H1 (cell line): ENCODE data around the gene BRINP3. TPM values are rescaled to one million over a fixed set of nuclear protein-coding genes. Genes with fewer than 3 reads are reported as not detected.

Experiments used
- CTCF ChIA-PET: fragments of 300-600 bp; sonication (Branson Sonifier 250); formaldehyde crosslinking; loops from one replicate; lab custom pipeline; 2021; ENCODE audit not compliant: partially characterized antibody; lab: Charles Lee
- POLR2A ChIA-PET: fragments of 300-600 bp; sonication (Branson Sonifier 250); formaldehyde crosslinking; loops from one replicate; lab custom pipeline; 2021; ENCODE audit warnings: inconsistent platforms; ENCODE audit not compliant: partially characterized antibody; lab: Charles Lee
- DNase-seq, 2 experiments: peaks; one replicate each; pipeline versions ENCODE4 v3.0.0 to v3.0.0-alpha.2; 2010 to 2022; ENCODE audit warnings: low spot score in 2 of 2, low read depth in 1 of 2, mixed read lengths in 1 of 2
- FAIRE-seq: peaks from 2 replicates; lab custom pipeline; 2011; peaks lifted over from hg19 to GRCh38; lab: Jason Lieb, UNC
- H2AFZ ChIP-seq: 2 replicates; pipeline ENCODE4 v1.8.1; 2012; ENCODE audit warnings: low read length, inconsistent platforms
- H2AK5ac ChIP-seq: 2 replicates; pipeline ENCODE4 v1.6.1; 2013; ENCODE audit warnings: low read depth, low read length
- H2BK120ac ChIP-seq: replicated peaks from 2 replicates; pipeline ENCODE3; 2013; ENCODE audit warnings: low read depth, low read length, inconsistent platforms
- H2BK12ac ChIP-seq: 2 replicates; pipeline ENCODE4 v1.6.1; 2013; ENCODE audit warnings: low read depth, low read length
- H2BK15ac ChIP-seq: 2 replicates; pipeline ENCODE4 v1.6.1; 2013; ENCODE audit warnings: low read length
- H2BK20ac ChIP-seq: 2 replicates; pipeline ENCODE4 v1.6.1; 2013; ENCODE audit warnings: low read length
- H2BK5ac ChIP-seq: 2 replicates; pipeline ENCODE4 v1.6.1; 2013; ENCODE audit warnings: low read depth, low read length
- H3K14ac ChIP-seq: 2 replicates; pipeline ENCODE4 v1.6.1; 2013; ENCODE audit warnings: inconsistent platforms; ENCODE audit not compliant: insufficient read length
- H3K18ac ChIP-seq: 2 replicates; pipeline ENCODE4 v1.6.1; 2013; ENCODE audit warnings: low read length; ENCODE audit errors: extremely low read depth
- H3K23ac ChIP-seq: 2 replicates; pipeline ENCODE4 v1.6.1; 2013; ENCODE audit warnings: inconsistent platforms; ENCODE audit not compliant: insufficient read length
- H3K23me2 ChIP-seq: 2 replicates; pipeline ENCODE4 v1.6.1; 2013; ENCODE audit warnings: low read depth, low read length
- H3K27ac ChIP-seq: 2 replicates; pipeline ENCODE4 v1.6.1; 2011; ENCODE audit warnings: low read depth, low read length, inconsistent platforms
- H3K27me3 ChIP-seq, 4 experiments: replicated peaks in 1 of 4; 1 replicate in 1 of 4; 2 replicates in 3 of 4; pipeline versions ENCODE4 v1.6.1 to v1.8.1; 2011 to 2013; ENCODE audit warnings: low read length in 3 of 4, mild to moderate bottlenecking in 3 of 4, inconsistent platforms in 2 of 4, mixed read lengths in 2 of 4, moderate library complexity in 1 of 4; ENCODE audit not compliant: control insufficient read depth in 3 of 4, insufficient read depth in 3 of 4; ENCODE audit errors: extremely low read depth in 1 of 4
- H3K36me3 ChIP-seq, 4 experiments: 2 replicates each; pipeline versions ENCODE4 v1.6.1 to v1.8.1; 2011 to 2013; ENCODE audit warnings: mild to moderate bottlenecking in 4 of 4, low read length in 3 of 4, moderate library complexity in 2 of 4, control low read depth in 1 of 4, inconsistent platforms in 1 of 4; ENCODE audit not compliant: insufficient read depth in 4 of 4, control insufficient read depth in 2 of 4
- H3K4ac ChIP-seq: replicated peaks from 2 replicates; pipeline ENCODE3; 2013; ENCODE audit warnings: low read length, low read depth, mixed read lengths, inconsistent platforms; ENCODE audit not compliant: insufficient read length
- H3K4me1 ChIP-seq, 4 experiments: replicated peaks in 1 of 4; 1 replicate in 1 of 4; 2 replicates in 3 of 4; pipeline versions ENCODE4 v1.6.1 to v1.8.1; 2011 to 2013; ENCODE audit warnings: low read length in 3 of 4, inconsistent platforms in 2 of 4, mixed read lengths in 1 of 4; ENCODE audit not compliant: insufficient read depth in 4 of 4, control insufficient read depth in 3 of 4
- H3K4me2 ChIP-seq, 2 experiments: 2 replicates each; pipeline versions ENCODE4 v1.6.1 to v1.8.1; 2011 to 2013; ENCODE audit warnings: low read depth in 2 of 2, low read length in 2 of 2, control low read depth in 1 of 2, inconsistent platforms in 1 of 2, mild to moderate bottlenecking in 1 of 2; ENCODE audit not compliant: insufficient read depth in 1 of 2
- H3K4me3 ChIP-seq, 4 experiments: fragments of 200-600, 300-600 bp in 1 of 4; sonication (generic), shearing (Covaris generic), sonication (Bioruptor Twin) in 1 of 4; 2 replicates each; pipeline versions ENCODE4 v1.5.1 to v1.8.1; 2011 to 2016; ENCODE audit warnings: low read length in 4 of 4, low read depth in 3 of 4, control low read depth in 2 of 4, inconsistent platforms in 2 of 4, mild to moderate bottlenecking in 2 of 4, mixed read lengths in 1 of 4, moderate library complexity in 1 of 4; ENCODE audit not compliant: insufficient read depth in 2 of 4; ENCODE audit errors: extremely low read depth in 1 of 4
- H3K56ac ChIP-seq: replicated peaks from 2 replicates; pipeline ENCODE3; 2013; ENCODE audit warnings: low read depth, mild to moderate bottlenecking, mixed read lengths, low read length, inconsistent platforms; ENCODE audit not compliant: insufficient read length
- H3K79me1 ChIP-seq: 2 replicates; pipeline ENCODE4 v1.6.1; 2013; ENCODE audit warnings: low read depth, low read length, control low read depth
- H3K79me2 ChIP-seq, 2 experiments: 2 replicates each; pipeline versions ENCODE4 v1.6.1 to v1.8.1; 2012 to 2013; ENCODE audit warnings: low read length in 2 of 2, mild to moderate bottlenecking in 2 of 2, inconsistent platforms in 1 of 2; ENCODE audit not compliant: insufficient read depth in 2 of 2, control insufficient read depth in 1 of 2
- H3K9ac ChIP-seq, 4 experiments: replicated peaks in 1 of 4; 1 replicate in 1 of 4; 2 replicates in 3 of 4; pipeline versions ENCODE4 v1.6.1 to v1.8.1; 2011 to 2013; ENCODE audit warnings: low read depth in 3 of 4, low read length in 3 of 4, control low read depth in 2 of 4, mild to moderate bottlenecking in 2 of 4, moderate library complexity in 2 of 4, inconsistent platforms in 1 of 4; ENCODE audit errors: extremely low read depth in 1 of 4
- H3K9me3 ChIP-seq, 2 experiments: 2 replicates each; pipeline versions ENCODE4 v1.6.1 to v1.8.1; 2012 to 2013; ENCODE audit warnings: mild to moderate bottlenecking in 2 of 2, moderate library complexity in 2 of 2, control low read depth in 1 of 2, inconsistent platforms in 1 of 2, low read depth in 1 of 2, low read length in 1 of 2, mixed read lengths in 1 of 2; ENCODE audit not compliant: insufficient read depth in 2 of 2
- H4K20me1 ChIP-seq, 2 experiments: replicated peaks in 1 of 2; 2 replicates each; pipeline versions ENCODE3 to v1.8.1; 2011 to 2013; ENCODE audit warnings: inconsistent platforms in 2 of 2, low read length in 2 of 2, mild to moderate bottlenecking in 1 of 2; ENCODE audit not compliant: insufficient read depth in 2 of 2, control insufficient read depth in 1 of 2
- H4K5ac ChIP-seq: 2 replicates; pipeline ENCODE4 v1.6.1; 2013; ENCODE audit warnings: low read length, low read depth, mixed read lengths, inconsistent platforms; ENCODE audit not compliant: insufficient read length
- H4K8ac ChIP-seq: 2 replicates; pipeline ENCODE4 v1.8.0; 2013; ENCODE audit warnings: mild to moderate bottlenecking, moderate library complexity, low read length, inconsistent platforms; ENCODE audit not compliant: insufficient read depth; ENCODE audit errors: extremely low read depth
- H4K91ac ChIP-seq: replicated peaks from 2 replicates; pipeline ENCODE3; 2013; ENCODE audit warnings: low read length, mixed read lengths, inconsistent platforms; ENCODE audit not compliant: insufficient read length
- CEBPB ChIP-seq: IDR thresholded peaks from 2 replicates; pipeline ENCODE4 v1.6.1; 2012; ENCODE audit warnings: low read depth, low read length
- CHD1 ChIP-seq: IDR thresholded peaks from 2 replicates; pipeline ENCODE4 v1.6.1; 2012; ENCODE audit warnings: low read depth, low read length, improper control_type of control experiment
- JUND ChIP-seq: IDR thresholded peaks from 2 replicates; pipeline ENCODE4 v1.6.1; 2011; ENCODE audit warnings: mild to moderate bottlenecking, improper control_type of control experiment, low read length
- KDM1A ChIP-seq: fragments of 200-600, 300-600 bp; sonication (generic); IDR thresholded peaks from 2 replicates; pipeline ENCODE4 v1.7.1; 2016; ENCODE audit warnings: mild to moderate bottlenecking, low read length, borderline replicate concordance
- MAFK ChIP-seq: IDR thresholded peaks from 2 replicates; pipeline ENCODE4 v1.6.1; 2012; ENCODE audit warnings: low read depth, mild to moderate bottlenecking, improper control_type of control experiment, low read length
- POU5F1 ChIP-seq: IDR thresholded peaks from 2 replicates; pipeline ENCODE4 v1.6.1; 2011; ENCODE audit warnings: low read depth, mild to moderate bottlenecking, low read length, moderate library complexity
- RAD21 ChIP-seq, 2 experiments: IDR thresholded peaks in 1 of 2; conservative IDR thresholded peaks in 1 of 2; 2 replicates each; pipeline ENCODE4 v1.6.1; 2011; ENCODE audit warnings: low read depth in 2 of 2, low read length in 2 of 2, improper control_type of control experiment in 1 of 2, inconsistent platforms in 1 of 2, mild to moderate bottlenecking in 1 of 2, moderate library complexity in 1 of 2
- RBBP5 ChIP-seq: IDR thresholded peaks from 2 replicates; pipeline ENCODE4 v1.7.1; 2012; ENCODE audit warnings: low read depth, mild to moderate bottlenecking, inconsistent platforms, low read length, moderate library complexity, borderline replicate concordance
- RXRA ChIP-seq: IDR thresholded peaks from 2 replicates; pipeline ENCODE4 v1.6.1; 2011; ENCODE audit warnings: low read depth, mild to moderate bottlenecking, low read length, moderate library complexity; ENCODE audit not compliant: insufficient read depth
- SRF ChIP-seq: IDR thresholded peaks from 2 replicates; pipeline ENCODE4 v1.6.1; 2011; ENCODE audit warnings: mild to moderate bottlenecking, low read depth, low read length, moderate library complexity
- TBP ChIP-seq: IDR thresholded peaks from 2 replicates; pipeline ENCODE4 v1.6.1; 2011; ENCODE audit warnings: low read depth, low read length, improper control_type of control experiment
- polyA plus RNA-seq, 7 experiments: library from polyadenylated mRNA; depleted of rRNA in 3 of 7; stranded (reverse) in 5 of 7; unstranded in 2 of 7; fragments of >200 nt in 5 of 7; fragments of 200-250 nt in 2 of 7; gene quantifications; 1 replicate in 5 of 7; 2 replicates in 1 of 7; 4 replicates in 1 of 7; pipeline versions ENCODE4 v1.2.1 to v1.2.3, GENCODE V29; 2011 to 2013; ENCODE audit warnings: missing spikeins in 2 of 7, mixed read lengths in 2 of 7
- total RNA-seq: library from RNA; stranded (reverse); fragmentation: NEBNext Ultra II Directional; extraction: Animal tissue kit (Norgen Biotek cat#: 25700); gene quantifications from 2 replicates; pipeline ENCODE4 v1.2.1, GENCODE V29; 2021
- TF ChIP-seq, protein P1 (sequence below): IDR thresholded peaks from 2 replicates; pipeline ENCODE4 v1.6.1; 2011; ENCODE audit warnings: low read depth, mild to moderate bottlenecking, low read length; ENCODE audit not compliant: insufficient read depth
- TF ChIP-seq, protein P2 (sequence below): IDR thresholded peaks from 2 replicates; pipeline ENCODE4 v1.6.1; 2012; ENCODE audit warnings: inconsistent platforms

Gene BRINP3
- total and polyA plus RNA-seq, 2 of the 8 experiments (the other 6 are each of a cell fraction or from before 2014, with no cell fraction given) = not detected

GRCh38 chr1:190116921-190117320 is 360.7 kb downstream of the BRINP3 start:
- ChIA-PET CTCF (no interaction called here), POLR2A (no interaction called here)
- H2BK12ac ChIP-seq = no peak overlapping the region
- H3K27ac ChIP-seq = no peak overlapping the region
- no peak overlapping the region for H3K4me2 ChIP-seq
- H2BK20ac ChIP-seq = no peak overlapping the region
- no peak overlapping the region for H2AK5ac ChIP-seq
- no peak for DNase-seq
- H4K8ac ChIP-seq = no peak overlapping the region
- no peak overlapping the region for H3K9ac ChIP-seq
- H3K4me1 ChIP-seq = no peaks in the 10 kb centered on the region
- no peaks in the 10 kb centered on the region for H3K36me3 ChIP-seq
- no peak overlapping the region for H2BK5ac ChIP-seq
- H3K23me2 ChIP-seq = no peaks in the 10 kb centered on the region
- H3K4me3 ChIP-seq = no peak overlapping the region
- no peak overlapping the region for H4K5ac ChIP-seq
- H3K79me1 ChIP-seq = no peaks in the 10 kb centered on the region
- H3K23ac ChIP-seq = no peak overlapping the region
- no peaks in the 10 kb centered on the region for H3K79me2 ChIP-seq
- H3K14ac ChIP-seq = no peak overlapping the region
- no peak overlapping the region for H3K4ac ChIP-seq
- no peaks in the 10 kb centered on the region for H3K9me3 ChIP-seq
- no peak overlapping the region for H4K91ac ChIP-seq
- H3K18ac ChIP-seq = no peak overlapping the region
- no peak overlapping the region for H2BK15ac ChIP-seq
- H3K27me3 ChIP-seq = no peaks in the 10 kb centered on the region
- no peaks in the 10 kb centered on the region for H4K20me1 ChIP-seq
- H2AFZ ChIP-seq = no peak overlapping the region
- no peak overlapping the region for H3K56ac ChIP-seq
- H2BK120ac ChIP-seq = no peak overlapping the region
- no peak for FAIRE-seq
- TF ChIP-seq, protein P1, sequence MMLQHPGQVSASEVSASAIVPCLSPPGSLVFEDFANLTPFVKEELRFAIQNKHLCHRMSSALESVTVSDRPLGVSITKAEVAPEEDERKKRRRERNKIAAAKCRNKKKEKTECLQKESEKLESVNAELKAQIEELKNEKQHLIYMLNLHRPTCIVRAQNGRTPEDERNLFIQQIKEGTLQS = no peak
- TF ChIP-seq SRF (no peak), CEBPB (no peak), KDM1A (no peak), POU5F1 (no peak), MAFK (no peak), RAD21 (IDR thresholded peaks at IDR 0.05 in 1 of 2, conservative IDR thresholded peaks at IDR 0.05 in 1 of 2; ENCODE audit: low read depth in 2 of 2, low read length in 2 of 2) (no peak), JUND (no peak), RXRA (no peak), RBBP5 (no peak), TBP (no peak), CHD1 (no peak)
- TF ChIP-seq, protein P2, sequence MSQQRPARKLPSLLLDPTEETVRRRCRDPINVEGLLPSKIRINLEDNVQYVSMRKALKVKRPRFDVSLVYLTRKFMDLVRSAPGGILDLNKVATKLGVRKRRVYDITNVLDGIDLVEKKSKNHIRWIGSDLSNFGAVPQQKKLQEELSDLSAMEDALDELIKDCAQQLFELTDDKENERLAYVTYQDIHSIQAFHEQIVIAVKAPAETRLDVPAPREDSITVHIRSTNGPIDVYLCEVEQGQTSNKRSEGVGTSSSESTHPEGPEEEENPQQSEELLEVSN = no peak
